Cerebellar cortex (tissue), 1 donor: ENCODE results near the gene ZMYM3.

Source experiments
- DNase-seq: peaks from one replicate; pipeline ENCODE4 v3.0.0-alpha.2; 2015; ENCODE audit warnings: low spot score

The ZMYM3 gene

DNA sequence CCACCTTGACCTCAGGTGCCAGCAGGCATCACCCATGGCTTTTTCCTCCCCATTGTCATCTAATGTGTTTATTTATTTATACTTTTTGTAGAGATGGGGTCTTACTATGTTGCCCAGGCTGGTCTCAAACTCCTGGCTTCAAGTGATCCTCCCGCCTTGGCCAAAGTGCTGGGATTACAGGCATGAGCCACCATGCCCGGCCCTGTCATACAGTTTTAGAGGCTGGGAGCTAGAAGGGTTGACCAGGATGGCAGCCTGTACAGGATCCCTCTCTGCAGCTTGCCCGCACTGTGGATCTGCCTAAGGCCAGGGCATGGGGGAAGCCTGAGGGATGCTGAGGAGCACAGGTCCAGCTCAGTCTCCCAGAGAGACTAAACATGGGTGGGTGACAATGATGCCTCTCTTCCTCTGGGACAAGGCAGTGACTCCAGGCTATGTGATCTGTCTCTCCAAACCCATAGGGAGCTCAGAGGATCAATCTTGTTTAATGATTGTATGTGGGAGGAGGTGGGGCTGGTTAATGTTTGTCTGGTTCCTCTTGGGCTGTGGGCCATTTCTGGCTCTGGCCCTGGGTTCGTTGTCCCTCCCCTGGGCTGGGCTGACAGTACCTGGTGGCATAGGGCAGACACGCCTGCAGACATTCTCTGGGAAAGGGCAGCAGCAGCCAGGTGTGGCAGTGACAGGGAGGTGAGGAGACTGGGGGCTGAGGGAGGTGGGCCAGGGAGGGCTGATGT, 39.2 kb downstream of the ZMYM3 start:
- DNase-seq, result no peak

DNA sequence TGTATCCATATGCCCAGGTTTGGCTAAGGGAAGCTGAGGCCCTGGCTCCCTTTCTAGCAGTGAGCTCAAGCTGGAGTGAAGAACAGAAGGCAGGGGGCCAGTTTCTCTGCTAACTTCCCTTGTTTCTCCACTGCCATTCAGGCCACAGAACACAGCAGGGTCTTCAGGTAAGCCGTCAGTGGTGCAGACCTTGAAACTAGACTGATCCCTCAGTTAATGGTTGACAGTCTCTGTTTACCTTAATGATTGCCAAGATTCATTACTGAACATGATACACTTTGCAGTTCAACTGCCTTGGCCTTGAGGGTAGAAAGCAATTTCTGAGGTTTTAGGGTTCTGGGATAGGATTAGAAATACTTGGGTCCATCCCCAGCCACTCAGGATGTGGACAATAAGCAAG, 39.8 kb downstream of the ZMYM3 start:
- no peak for DNase-seq

DNA sequence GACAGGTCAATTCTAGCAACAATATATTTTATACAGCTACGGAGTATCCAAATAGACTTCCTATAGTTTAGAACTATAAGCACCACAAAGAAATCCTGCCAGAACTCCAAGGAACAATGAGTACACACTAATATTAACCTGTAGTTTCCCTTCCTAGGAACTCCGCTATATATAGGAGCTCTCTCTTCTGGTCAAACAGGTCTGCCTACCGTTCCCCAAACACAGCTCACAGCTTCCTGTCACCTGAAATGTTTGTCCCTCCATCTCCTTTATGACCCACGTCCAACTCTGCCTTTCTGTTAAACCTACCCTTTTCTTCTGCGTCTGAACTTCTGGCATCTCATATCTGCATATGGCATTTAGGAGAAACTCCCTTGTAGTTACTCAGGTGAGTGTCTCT, 41.4 kb downstream of the ZMYM3 start:
- DNase-seq, result no peak

DNA sequence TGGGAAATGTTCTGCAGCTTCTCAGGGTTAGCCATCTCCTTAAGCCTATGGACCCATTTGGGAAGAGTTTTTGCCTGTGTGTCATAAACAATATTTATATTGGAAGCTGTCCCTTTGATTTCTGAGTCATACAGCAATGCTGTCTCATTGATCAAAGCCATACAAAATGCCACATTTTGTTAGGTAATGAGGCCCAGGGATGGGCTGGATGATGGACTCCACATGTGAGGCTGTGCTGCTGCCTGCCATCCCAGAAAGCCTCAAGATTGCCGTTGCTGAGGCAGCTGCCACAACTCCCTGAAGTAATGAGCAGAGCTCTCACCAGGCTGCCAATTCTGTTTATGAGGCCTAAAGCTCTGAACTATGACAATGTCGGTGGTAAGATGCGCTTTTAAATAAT, 43.1 kb downstream of the ZMYM3 start:
- DNase-seq, result no peak

DNA sequence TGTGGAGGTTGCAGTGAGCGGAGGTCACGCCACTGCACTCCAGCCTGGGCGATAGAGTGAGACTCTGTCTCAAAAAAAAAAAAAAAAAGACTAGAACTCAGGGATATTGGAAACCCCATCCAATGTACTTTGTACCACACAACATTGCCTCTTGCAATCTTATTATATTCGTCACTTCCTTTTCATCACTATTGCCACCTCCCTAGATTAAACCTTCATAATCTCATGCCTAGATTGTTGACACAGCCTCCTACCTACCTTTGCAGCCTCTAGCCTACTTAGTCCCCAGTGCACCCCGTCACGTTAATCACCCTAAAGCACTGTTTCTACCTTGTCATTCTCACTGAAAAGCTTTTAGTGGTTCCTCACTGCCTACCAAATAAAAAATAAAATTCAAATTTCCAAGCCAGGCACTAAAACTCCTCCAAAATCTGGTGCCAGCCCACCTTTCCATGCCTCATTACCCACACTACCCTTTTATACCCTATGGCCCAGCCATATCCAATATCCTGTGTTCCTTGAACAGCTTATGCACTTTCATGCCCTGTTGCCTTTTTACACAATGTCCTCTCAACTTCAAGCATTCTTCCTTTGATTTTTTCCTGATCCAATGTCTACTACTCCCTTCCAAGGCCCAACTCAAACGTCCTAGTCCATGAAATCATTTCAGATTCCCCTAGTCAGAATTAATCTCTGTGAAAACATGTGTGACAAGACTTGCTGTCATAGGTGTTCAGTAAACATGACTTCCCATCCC, 54.5 kb downstream of the ZMYM3 start:
- DNase-seq, result no peak

DNA sequence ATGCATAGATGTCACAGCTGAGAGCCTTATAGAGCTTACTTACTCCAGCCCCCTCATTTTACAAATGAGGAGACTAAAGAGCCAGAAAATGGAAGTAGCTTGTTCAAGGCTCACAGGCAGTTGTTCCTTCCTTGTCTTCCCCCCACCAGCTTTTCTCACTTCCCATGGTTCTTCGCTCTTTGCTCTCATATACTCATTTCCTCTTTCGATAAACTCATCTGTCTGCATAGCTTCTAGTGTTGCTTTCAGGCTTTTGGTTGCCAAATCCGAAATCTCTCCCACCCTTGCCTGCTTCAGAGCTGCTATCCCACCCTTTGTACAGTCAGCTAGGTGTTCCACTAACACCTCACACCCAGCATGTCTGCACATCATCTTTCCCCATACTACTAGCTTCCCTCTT, 55.9 kb downstream of the ZMYM3 start:
- no peak for DNase-seq

DNA sequence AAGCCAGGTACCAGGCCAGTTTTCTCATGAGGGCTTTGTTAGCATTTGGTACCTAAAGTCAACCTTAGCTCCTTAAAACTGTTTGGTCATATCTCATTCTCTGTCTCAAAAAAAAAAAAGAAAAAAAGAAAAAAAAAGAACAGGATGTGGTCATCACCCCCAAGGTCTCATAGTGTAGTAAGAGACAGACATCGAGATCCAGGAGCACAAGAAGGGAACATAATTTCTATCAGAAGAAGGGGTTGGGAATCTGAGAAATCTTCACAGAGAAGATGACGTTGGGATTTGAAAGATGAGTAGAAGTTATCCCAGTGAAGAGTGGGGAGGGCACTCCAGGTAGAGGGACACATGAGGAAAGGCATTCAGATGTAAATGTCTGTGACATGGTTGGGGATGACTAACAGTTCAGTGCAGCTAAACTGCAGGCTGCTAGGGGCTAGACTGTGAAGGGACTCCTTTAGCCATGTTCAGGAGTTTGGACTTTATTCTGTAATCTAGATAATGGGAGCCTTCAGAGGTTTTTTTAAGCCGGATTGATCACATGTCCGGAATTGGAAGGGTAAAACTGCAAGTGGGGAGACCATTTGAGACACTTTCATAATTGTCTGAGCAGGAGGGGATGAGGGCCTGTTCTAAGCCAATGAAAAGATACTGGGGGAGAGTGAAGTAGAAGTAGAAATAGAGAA, 57.8 kb downstream of the ZMYM3 start:
- DNase-seq, result no peak

DNA sequence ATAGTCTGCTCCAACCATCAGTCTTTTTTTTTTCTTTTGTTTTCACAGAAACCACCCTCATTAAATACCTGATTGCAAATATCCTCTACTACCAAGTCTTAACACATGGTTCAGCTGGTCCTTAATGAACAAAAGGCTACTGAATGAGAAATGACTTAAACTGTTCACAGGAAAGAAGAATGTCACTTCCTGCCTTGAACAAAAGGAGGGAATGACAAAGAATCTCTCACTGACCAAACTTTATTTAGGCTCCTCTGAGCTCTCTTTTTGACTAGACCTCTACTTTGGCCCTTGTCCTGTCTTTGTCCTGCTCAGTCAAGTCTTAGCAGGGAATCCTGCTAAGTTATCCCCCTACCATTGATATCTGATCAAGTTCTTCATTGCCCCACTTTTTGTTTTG, 62.7 kb downstream of the ZMYM3 start:
- DNase-seq, result no peak
